Liver (tissue), 9 donors: ENCODE data around the gene AP1S2. TPM values are rescaled to one million over a fixed set of nuclear protein-coding genes. Genes with fewer than 3 reads are reported as not detected.

Experiments used
- DNase-seq: peaks from one replicate; pipeline ENCODE4 v3.0.0-alpha.2; 2017; ENCODE audit warnings: low spot score
- H3K27ac ChIP-seq, 2 donors: one replicate each; pipeline ENCODE4 v1.7.0; 2013; ENCODE audit warnings: inconsistent platforms in 2 of 2, low read length in 2 of 2, control low read depth in 1 of 2, low read depth in 1 of 2, mild to moderate bottlenecking in 1 of 2
- H3K27me3 ChIP-seq, 4 donors: one replicate each; pipeline versions ENCODE4 v1.6.1 to v1.7.0; 2013; ENCODE audit warnings: low read length in 3 of 4, inconsistent platforms in 1 of 4, mild to moderate bottlenecking in 1 of 4, moderate library complexity in 1 of 4; ENCODE audit not compliant: control insufficient read depth in 4 of 4, insufficient read depth in 4 of 4
- H3K36me3 ChIP-seq, 4 donors: one replicate each; pipeline versions ENCODE4 v1.6.1 to v1.7.0; 2013; ENCODE audit warnings: low read length in 3 of 4, mild to moderate bottlenecking in 3 of 4, low read depth in 1 of 4, moderate library complexity in 1 of 4; ENCODE audit not compliant: control insufficient read depth in 4 of 4, insufficient read depth in 3 of 4
- H3K4me1 ChIP-seq, 4 donors: one replicate each; pipeline versions ENCODE4 v1.6.1 to v1.7.0; 2013; ENCODE audit warnings: low read length in 3 of 4, mild to moderate bottlenecking in 3 of 4, moderate library complexity in 1 of 4; ENCODE audit not compliant: control insufficient read depth in 4 of 4, insufficient read depth in 4 of 4
- H3K4me3 ChIP-seq, 3 donors: one replicate each; pipeline versions ENCODE4 v1.6.1 to v1.7.0; 2013; ENCODE audit warnings: low read length in 3 of 3, control low read depth in 1 of 3, low read depth in 1 of 3, mild to moderate bottlenecking in 1 of 3
- H3K9ac ChIP-seq, 2 donors: one replicate each; pipeline ENCODE4 v1.7.0; 2013; ENCODE audit warnings: low read length in 2 of 2, mild to moderate bottlenecking in 2 of 2, moderate library complexity in 2 of 2, control low read depth in 1 of 2, low read depth in 1 of 2
- H3K9me3 ChIP-seq, 4 donors: one replicate each; pipeline versions ENCODE4 v1.6.1 to v1.7.0; 2013; ENCODE audit warnings: low read length in 3 of 4; ENCODE audit not compliant: control insufficient read depth in 4 of 4
- CTCF ChIP-seq: fragments of 150-350 bp; IDR thresholded peaks from 2 replicates; pipeline ENCODE4 v1.5.1; 2017; ENCODE audit warnings: improper control_type of control experiment, low read depth, low read length; ENCODE audit not compliant: missing input control
- EGR1 ChIP-seq, 2 donors: IDR thresholded peaks; 2 replicates each; pipeline ENCODE4 v1.6.1; 2016 to 2018; ENCODE audit warnings: antibody characterized with exemption in 2 of 2, low read depth in 2 of 2
- FOXA1 ChIP-seq: IDR thresholded peaks from 2 replicates; pipeline ENCODE4 v1.6.1; 2016; ENCODE audit warnings: antibody characterized with exemption
- FOXA2 ChIP-seq: IDR thresholded peaks from 2 replicates; pipeline ENCODE4 v1.6.1; 2016; ENCODE audit warnings: antibody characterized with exemption
- GABPA ChIP-seq, 2 donors: IDR thresholded peaks in 1 of 2; conservative IDR thresholded peaks in 1 of 2; 2 replicates each; pipeline ENCODE4 v1.6.1; 2016; ENCODE audit warnings: antibody characterized with exemption in 2 of 2, mild to moderate bottlenecking in 1 of 2, moderate library complexity in 1 of 2
- HNF4A ChIP-seq, 2 donors: conservative IDR thresholded peaks; 2 replicates each; pipeline ENCODE4 v1.6.1; 2016; ENCODE audit warnings: antibody characterized with exemption in 2 of 2, mild to moderate bottlenecking in 2 of 2
- HNF4G ChIP-seq: IDR thresholded peaks from 2 replicates; pipeline ENCODE4 v1.6.1; 2016; ENCODE audit warnings: antibody characterized with exemption
- JUND ChIP-seq, 2 donors: IDR thresholded peaks; 2 replicates each; pipeline ENCODE4 v1.6.1; 2016; ENCODE audit warnings: antibody characterized with exemption in 2 of 2
- MAX ChIP-seq: IDR thresholded peaks from 2 replicates; pipeline ENCODE4 v1.6.1; 2016; ENCODE audit warnings: antibody characterized with exemption
- NR2F2 ChIP-seq: IDR thresholded peaks from 2 replicates; pipeline ENCODE4 v1.6.1; 2016; ENCODE audit warnings: antibody characterized with exemption
- RAD21 ChIP-seq, 2 donors: IDR thresholded peaks; 2 replicates each; pipeline ENCODE4 v1.6.1; 2016; ENCODE audit warnings: antibody characterized with exemption in 2 of 2, mild to moderate bottlenecking in 2 of 2
- RXRA ChIP-seq, 2 donors: IDR thresholded peaks; 2 replicates each; pipeline ENCODE4 v1.6.1; 2017 to 2018; ENCODE audit warnings: antibody characterized with exemption in 2 of 2, mild to moderate bottlenecking in 1 of 2
- SP1 ChIP-seq: IDR thresholded peaks from 2 replicates; pipeline ENCODE4 v1.6.1; 2018; ENCODE audit warnings: antibody characterized with exemption, mild to moderate bottlenecking
- TAF1 ChIP-seq: conservative IDR thresholded peaks from 2 replicates; pipeline ENCODE4 v1.6.1; 2016; ENCODE audit warnings: antibody characterized with exemption, mild to moderate bottlenecking
- YY1 ChIP-seq: IDR thresholded peaks from 2 replicates; pipeline ENCODE4 v1.6.1; 2016; ENCODE audit warnings: antibody characterized with exemption, mild to moderate bottlenecking
- ZBTB33 ChIP-seq: IDR thresholded peaks from 2 replicates; pipeline ENCODE4 v1.6.1; 2016; ENCODE audit warnings: antibody characterized with exemption
- WGBS: extraction: QIAGEN DNeasy Blood & Tissue Kit; methylation state at CpG from one replicate; pipeline ENCODE4 v1.1.7; 2013; 5-methylcytosine and 5-hydroxymethylcytosine counted together
- polyA plus RNA-seq, 2 donors: library from polyadenylated mRNA; stranded (reverse) in 1 of 2; unstranded in 1 of 2; fragments of 200-250 nt in 1 of 2; fragments of >200 nt in 1 of 2; fragmentation: Nextera tagmentation in 1 of 2; extraction: Ambion mirVana in 1 of 2; gene quantifications; one replicate each; pipeline versions ENCODE4 v1.2.1 to v1.2.3, GENCODE V29; 2013 to 2015
- total RNA-seq, 2 donors: library from RNA; depleted of rRNA; stranded (reverse); fragments of >200 nt; gene quantifications; one replicate each; pipeline ENCODE4 v1.2.3, GENCODE V29; 2014
- TF ChIP-seq, protein P1 (sequence below): IDR thresholded peaks from 2 replicates; pipeline ENCODE4 v1.6.1; 2016; ENCODE audit warnings: antibody characterized with exemption, mild to moderate bottlenecking
- TF ChIP-seq, protein P2 (sequence below): IDR thresholded peaks from 2 replicates; pipeline ENCODE4 v1.6.1; 2016; ENCODE audit warnings: antibody characterized with exemption
- donor health status: healthy.
- donor health status: healthy.
- donor health status: healthy.
- donor health status: healthy.
- donor health status: healthy.

AP1S2 gene
- total and polyA plus RNA-seq, 4 donors = 6.1 to 25.7 (median 10.6) TPM

DNA sequence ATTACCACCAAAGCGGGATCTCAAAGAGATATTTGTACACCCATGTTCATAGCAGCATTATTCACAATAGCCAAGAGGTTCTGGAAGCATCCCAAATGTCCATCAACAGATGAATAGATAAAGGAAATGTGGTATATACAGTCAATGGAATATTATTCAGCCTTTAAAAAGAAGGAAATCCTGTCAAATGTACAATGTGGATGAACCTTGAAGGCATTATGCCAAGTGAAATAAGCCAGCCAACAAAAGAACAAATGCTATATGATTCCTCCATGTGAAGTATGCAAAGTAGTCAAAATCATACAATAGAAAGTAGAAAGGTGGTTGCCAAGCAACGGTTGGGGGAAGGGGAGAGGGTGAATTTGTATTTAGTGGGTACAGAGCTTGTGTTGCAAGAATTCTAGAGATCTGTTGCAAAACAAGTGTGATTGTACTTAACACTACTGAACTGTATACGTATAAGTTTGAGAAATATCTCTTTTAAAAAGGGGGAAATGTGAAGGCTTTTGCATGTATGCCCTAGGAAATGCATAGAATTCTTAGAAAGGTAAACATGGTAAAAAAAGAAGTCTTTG is 69.3 kb downstream of the AP1S2 start:
- Histone ChIP-seq H3K4me1 (peaks cover 0 to 6% (median 6%) of the 10 kb centered on the region in 4 donors), H3K27me3 (no peaks in the 10 kb centered on the region), H3K4me3 (no peak overlapping the region), H3K9me3 (no peaks in the 10 kb centered on the region), H3K36me3 (peaks cover 0 to 3% (median under 1%) of the 10 kb centered on the region in 4 donors), H3K9ac (no peak overlapping the region), H3K27ac (no peak overlapping the region)
- DNase-seq = no peak
- 94% methylated on average over 3 of the region's 3 CpGs for WGBS
- TF ChIP-seq RAD21 (IDR thresholded peaks at IDR 0.05) (no peak), ZBTB33 (no peak), EGR1 (IDR thresholded peaks at IDR 0.05; ENCODE audit: low read depth in 2 of 2) (no peak), HNF4G (no peak), RXRA (IDR thresholded peaks at IDR 0.05) (no peak), FOXA2 (no peak), TAF1 (no peak), FOXA1 (no peak), GABPA (IDR thresholded peaks at IDR 0.05 in 1 of 2, conservative IDR thresholded peaks at IDR 0.05 in 1 of 2) (no peak), MAX (no peak), NR2F2 (no peak), CTCF (no peak), SP1 (no peak), JUND (IDR thresholded peaks at IDR 0.05) (no peak), HNF4A (conservative IDR thresholded peaks at IDR 0.05) (no peak), YY1 (no peak)
- TF ChIP-seq, protein P1, sequence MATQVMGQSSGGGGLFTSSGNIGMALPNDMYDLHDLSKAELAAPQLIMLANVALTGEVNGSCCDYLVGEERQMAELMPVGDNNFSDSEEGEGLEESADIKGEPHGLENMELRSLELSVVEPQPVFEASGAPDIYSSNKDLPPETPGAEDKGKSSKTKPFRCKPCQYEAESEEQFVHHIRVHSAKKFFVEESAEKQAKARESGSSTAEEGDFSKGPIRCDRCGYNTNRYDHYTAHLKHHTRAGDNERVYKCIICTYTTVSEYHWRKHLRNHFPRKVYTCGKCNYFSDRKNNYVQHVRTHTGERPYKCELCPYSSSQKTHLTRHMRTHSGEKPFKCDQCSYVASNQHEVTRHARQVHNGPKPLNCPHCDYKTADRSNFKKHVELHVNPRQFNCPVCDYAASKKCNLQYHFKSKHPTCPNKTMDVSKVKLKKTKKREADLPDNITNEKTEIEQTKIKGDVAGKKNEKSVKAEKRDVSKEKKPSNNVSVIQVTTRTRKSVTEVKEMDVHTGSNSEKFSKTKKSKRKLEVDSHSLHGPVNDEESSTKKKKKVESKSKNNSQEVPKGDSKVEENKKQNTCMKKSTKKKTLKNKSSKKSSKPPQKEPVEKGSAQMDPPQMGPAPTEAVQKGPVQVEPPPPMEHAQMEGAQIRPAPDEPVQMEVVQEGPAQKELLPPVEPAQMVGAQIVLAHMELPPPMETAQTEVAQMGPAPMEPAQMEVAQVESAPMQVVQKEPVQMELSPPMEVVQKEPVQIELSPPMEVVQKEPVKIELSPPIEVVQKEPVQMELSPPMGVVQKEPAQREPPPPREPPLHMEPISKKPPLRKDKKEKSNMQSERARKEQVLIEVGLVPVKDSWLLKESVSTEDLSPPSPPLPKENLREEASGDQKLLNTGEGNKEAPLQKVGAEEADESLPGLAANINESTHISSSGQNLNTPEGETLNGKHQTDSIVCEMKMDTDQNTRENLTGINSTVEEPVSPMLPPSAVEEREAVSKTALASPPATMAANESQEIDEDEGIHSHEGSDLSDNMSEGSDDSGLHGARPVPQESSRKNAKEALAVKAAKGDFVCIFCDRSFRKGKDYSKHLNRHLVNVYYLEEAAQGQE = no peak
- TF ChIP-seq, protein P2, sequence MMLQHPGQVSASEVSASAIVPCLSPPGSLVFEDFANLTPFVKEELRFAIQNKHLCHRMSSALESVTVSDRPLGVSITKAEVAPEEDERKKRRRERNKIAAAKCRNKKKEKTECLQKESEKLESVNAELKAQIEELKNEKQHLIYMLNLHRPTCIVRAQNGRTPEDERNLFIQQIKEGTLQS = no peak
